Stimulated activated CD8-positive, alpha-beta memory T cell treated with anti-CD3 and anti-CD28 coated beads, Interleukin-7, amount 100 ng/mL, for 1 hour (primary cell): ENCODE measurements around the gene GRIP2.

Experiments
- DNase-seq, 2 donors: peaks; one replicate each; pipeline ENCODE4 v3.0.0-alpha.2; 2020; ENCODE audit warnings: low read depth in 2 of 2

The GRIP2 gene

GRCh38 chr3:14453876-14454638 lies 86.1 kb downstream of the GRIP2 start:
- DNase-seq = no peak

DNA sequence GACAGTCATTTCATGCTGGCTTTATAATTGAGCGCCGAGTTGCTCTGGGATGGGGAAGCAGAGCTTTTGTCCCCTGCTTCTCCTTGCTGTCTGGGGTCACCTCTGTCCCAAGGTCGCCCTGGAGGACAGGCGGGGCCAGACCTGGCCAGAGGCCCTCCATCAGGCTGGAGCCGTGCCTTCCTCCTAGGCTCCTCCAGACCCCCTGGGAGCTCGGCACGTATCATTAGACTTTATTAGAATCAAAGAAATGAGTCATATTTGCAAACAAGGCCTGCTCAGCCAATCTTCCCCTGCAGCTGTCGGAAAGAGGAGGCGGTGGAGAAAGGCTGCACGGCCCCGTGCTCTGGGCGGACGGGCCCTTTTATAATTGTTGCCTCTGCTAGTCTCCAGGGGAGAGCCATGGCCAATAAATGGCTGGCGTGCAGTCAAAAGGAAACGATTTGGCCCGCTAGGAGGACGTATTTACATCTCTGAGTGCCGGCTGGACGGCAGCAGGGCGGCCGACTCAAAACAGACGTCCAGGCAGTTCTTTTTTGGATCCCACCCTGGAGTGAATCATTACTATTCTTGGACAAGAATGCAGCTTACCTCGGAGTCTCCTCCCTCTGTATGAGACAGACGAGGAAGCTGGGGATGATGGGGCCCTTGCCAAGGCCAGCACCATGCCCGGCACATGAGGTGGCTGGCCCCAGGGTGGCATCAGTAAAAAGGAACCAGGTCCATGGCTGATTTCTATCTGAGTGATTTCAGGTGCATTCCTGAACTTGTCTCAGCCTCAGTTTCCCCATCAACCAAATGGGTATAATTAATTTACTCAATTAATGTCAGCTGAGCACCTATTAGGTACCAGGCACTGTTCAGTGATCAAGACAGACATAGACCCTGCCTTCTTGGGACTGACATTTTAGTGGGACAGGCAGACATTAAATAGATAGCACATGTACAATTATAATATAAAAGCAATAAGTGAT lies 87.1 kb downstream of the GRIP2 start:
- DNase-seq = no peak

GRCh38 chr3:14451844-14452739 lies 88.0 kb downstream of the GRIP2 start:
- no peak for DNase-seq

- no peak for DNase-seq
Measured at GRCh38 chr3:14450922-14451606, 89.1 kb downstream of the GRIP2 start.

GRCh38 chr3:14450506-14450905 lies 89.6 kb downstream of the GRIP2 start:
- DNase-seq = no peak

- DNase-seq = no peak
Measured at GRCh38 chr3:14448756-14449727, 91.1 kb downstream of the GRIP2 start.

DNA sequence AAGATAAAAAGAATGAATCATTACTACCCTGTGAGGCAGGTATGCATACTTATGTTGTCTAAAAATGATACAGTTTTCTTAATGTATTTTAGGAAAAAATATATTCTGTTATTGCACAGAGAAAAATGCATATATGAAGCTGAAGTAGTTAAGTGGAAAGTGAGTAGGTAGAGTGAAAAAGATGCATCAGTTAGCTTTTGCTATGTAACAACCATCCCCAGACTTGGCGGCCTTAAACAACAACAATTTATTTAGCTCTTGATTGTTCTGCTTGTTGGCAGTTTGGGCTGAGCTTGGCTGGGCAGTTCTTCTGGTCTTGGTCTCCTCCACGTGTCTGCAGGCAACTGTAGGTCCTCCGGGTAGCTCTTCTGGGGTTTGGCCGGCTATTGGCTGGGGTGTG lies 92.1 kb downstream of the GRIP2 start:
- no peak for DNase-seq

- no peak for DNase-seq
Measured at GRCh38 chr3:14446988-14447570, 93.1 kb downstream of the GRIP2 start.

DNA sequence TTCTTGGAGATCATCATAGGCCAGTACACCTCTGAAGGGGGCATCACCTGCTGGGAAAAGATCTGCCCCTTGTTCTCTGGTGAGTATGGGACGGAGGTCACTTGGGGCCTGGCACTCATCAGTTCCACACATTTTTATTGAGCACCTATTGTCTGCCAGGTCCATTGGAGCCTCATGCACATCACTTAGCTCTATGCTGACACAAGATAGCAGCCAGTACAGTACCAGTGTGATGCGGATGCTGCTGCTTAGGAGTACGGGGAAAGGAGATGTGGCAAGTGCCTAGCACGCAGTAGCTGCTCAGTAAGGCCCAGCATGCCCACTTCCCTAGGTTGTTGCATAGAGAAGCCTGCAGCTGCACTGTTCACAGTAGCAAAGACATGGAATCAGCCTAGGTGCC lies 94.4 kb downstream of the GRIP2 start:
- DNase-seq = no peak

- no peak for DNase-seq
Measured at GRCh38 chr3:14444380-14444779, 95.8 kb downstream of the GRIP2 start.

DNA sequence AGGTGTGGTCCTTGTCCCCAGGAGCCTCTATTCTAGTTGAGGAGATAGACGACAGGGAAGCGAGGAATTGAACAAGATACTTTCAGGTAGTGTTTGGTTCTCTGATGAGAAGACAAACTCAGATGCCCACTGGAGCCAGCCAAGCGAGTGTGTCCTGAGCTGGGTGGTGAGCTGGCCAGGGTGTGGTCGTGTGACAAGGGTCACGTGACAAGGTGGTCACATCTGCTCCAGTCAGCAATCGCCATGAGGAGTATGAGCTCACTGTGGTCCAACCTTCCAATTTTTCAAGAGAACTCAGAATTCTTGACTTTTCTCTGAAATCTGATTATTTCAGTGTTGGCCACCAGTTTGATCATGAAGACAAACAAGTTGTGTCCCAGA lies 98.2 kb downstream of the GRIP2 start:
- no peak for DNase-seq

GRCh38 chr3:14441240-14441919 lies 98.8 kb downstream of the GRIP2 start:
- no peak for DNase-seq

- DNase-seq = no peak
Measured at GRCh38 chr3:14440531-14441239, 99.5 kb downstream of the GRIP2 start.

GRCh38 chr3:14440168-14440518 lies 100.0 kb downstream of the GRIP2 start:
- DNase-seq = no peak

GRCh38 chr3:14439501-14440167 lies 100.5 kb downstream of the GRIP2 start:
- no peak for DNase-seq
